K562 (cell line): ENCODE measurements around the gene ZNF584. TPM values are rescaled to one million over a fixed set of nuclear protein-coding genes. Genes with fewer than 3 reads are reported as not detected.

ENCODE experiments used
- BCOR ChIP-seq: fragments of 450-650 bp; IDR thresholded peaks from 2 replicates; pipeline ENCODE4 v1.6.1; 2016
- BMI1 ChIP-seq: fragments of 150-350 bp; IDR thresholded peaks from 2 replicates; pipeline ENCODE4 v1.6.1; 2014; ENCODE audit warnings: low read length
- C11orf30 ChIP-seq: fragments of 450-650 bp; IDR thresholded peaks from 2 replicates; pipeline ENCODE4 v1.6.1; 2016; ENCODE audit warnings: low read depth, mild to moderate bottlenecking
- CBX1 ChIP-seq: sonication (generic); IDR thresholded peaks from 2 replicates; pipeline ENCODE4 v1.6.1; 2016; ENCODE audit warnings: antibody characterized with exemption, low read depth, mild to moderate bottlenecking
- CREB1 ChIP-seq, 2 experiments: sonication (generic) in 1 of 2; formaldehyde crosslinking in 1 of 2; IDR thresholded peaks; 2 replicates each; pipeline versions ENCODE4 v1.6.1 to v1.8.0; 2012 to 2022; ENCODE audit warnings: inconsistent platforms in 1 of 2, mild to moderate bottlenecking in 1 of 2, missing genetic modification reagents in 1 of 2, moderate library complexity in 1 of 2
- EZH2 ChIP-seq: IDR thresholded peaks from 2 replicates; pipeline ENCODE4 v1.6.1; 2012; ENCODE audit warnings: low read depth, mild to moderate bottlenecking, inconsistent platforms, low read length, borderline replicate concordance
- FOXP1 ChIP-seq: sonication (generic); formaldehyde crosslinking; IDR thresholded peaks from 2 replicates; pipeline ENCODE4 v1.8.0; 2022; ENCODE audit warnings: mild to moderate bottlenecking, missing genetic modification reagents
- MYC ChIP-seq, 2 experiments: fragments of 250-450 bp in 1 of 2; sonication (Bioruptor Pico) in 1 of 2; IDR thresholded peaks; 2 replicates each; pipeline versions ENCODE4 v1.5.1 to v1.6.1; 2012 to 2021; ENCODE audit warnings: low read depth in 2 of 2, borderline replicate concordance in 1 of 2, improper control_type of control experiment in 1 of 2, low read length in 1 of 2, mild to moderate bottlenecking in 1 of 2, moderate library complexity in 1 of 2
- PHF8 ChIP-seq: fragments of 200-600 bp; sonication (generic); IDR thresholded peaks from 2 replicates; pipeline ENCODE4 v1.6.1; 2012; ENCODE audit warnings: mixed run types, mild to moderate bottlenecking, inconsistent platforms, low read length, moderate library complexity, borderline replicate concordance
- POLR2AphosphoS5 ChIP-seq: IDR thresholded peaks from 2 replicates; pipeline ENCODE4 v1.6.1; 2011; ENCODE audit warnings: mild to moderate bottlenecking, low read depth, low read length, moderate library complexity; ENCODE audit not compliant: control insufficient read depth, insufficient read depth
- RBBP5 ChIP-seq: fragments of 200-600 bp; sonication (generic); IDR thresholded peaks from 2 replicates; pipeline ENCODE4 v1.6.1; 2012; ENCODE audit warnings: borderline replicate concordance, mild to moderate bottlenecking, low read length, control low read depth, inconsistent platforms; ENCODE audit not compliant: insufficient read depth, poor library complexity, severe bottlenecking
- SLC30A9 ChIP-seq: fragments of 250-450 bp; sonication (Bioruptor Pico); IDR thresholded peaks from 2 replicates; pipeline ENCODE4 v1.8.0; 2022; ENCODE audit warnings: mild to moderate bottlenecking, moderate library complexity
- polyA plus RNA-seq, 8 experiments: library from polyadenylated mRNA; depleted of rRNA in 4 of 8; stranded (reverse) in 5 of 8; unstranded in 3 of 8; fragments of >200 nt; fragmentation: Nextera tagmentation in 2 of 8; fragmentation: Illumina TruSeq in 1 of 8; extraction: Ambion mirVana in 2 of 8; extraction: Trizol in 1 of 8; gene quantifications; 2 replicates each; pipeline versions ENCODE4 v1.2.1 to v1.2.3, GENCODE V29; 2011 to 2014; ENCODE audit warnings: inconsistent platforms in 1 of 8, missing spikeins in 1 of 8
- total RNA-seq, 7 experiments: library from RNA; depleted of rRNA in 6 of 7; stranded (reverse); fragments of >200 nt in 6 of 7; fragmentation: Illumina TruSeq in 2 of 7; extraction: Trizol in 2 of 7; gene quantifications; 2 replicates each; pipeline versions ENCODE4 v1.2.1 to v1.2.3, GENCODE V29; 2011 to 2021; ENCODE audit warnings: low replicate concordance in 1 of 7
- TF ChIP-seq, protein P1 (sequence below): fragments of 450-650 bp; IDR thresholded peaks from 2 replicates; pipeline ENCODE4 v1.6.1; 2014; ENCODE audit warnings: low read depth, mild to moderate bottlenecking, moderate library complexity, borderline replicate concordance
- TF ChIP-seq, protein P2 (sequence below): fragments of 450-650 bp; conservative IDR thresholded peaks from 2 replicates; pipeline ENCODE4 v1.6.1; 2016; ENCODE audit warnings: missing genetic modification characterization, low read depth, mild to moderate bottlenecking, control low read depth, missing compliant biosample characterization
- TF ChIP-seq, protein P3 (sequence below): sonication (generic); formaldehyde crosslinking; IDR thresholded peaks from 2 replicates; pipeline ENCODE4 v1.8.0; 2022; ENCODE audit warnings: missing genetic modification reagents, mild to moderate bottlenecking, borderline replicate concordance
- TF ChIP-seq, protein P4 (sequence below): fragments of 200-800 bp; sonication (Bioruptor generic); IDR thresholded peaks from 2 replicates; pipeline ENCODE4 v1.6.1; 2017; ENCODE audit warnings: missing genetic modification characterization, missing compliant biosample characterization
- TF ChIP-seq, protein P5 (sequence below): fragments of 250-450 bp; sonication (Bioruptor Pico); IDR thresholded peaks from 2 replicates; pipeline ENCODE4 v1.9.0; 2021; ENCODE audit warnings: mild to moderate bottlenecking, inconsistent platforms

Gene ZNF584
- total and polyA plus RNA-seq, 9 of the 15 experiments (the other 6 are each of a cell fraction or from before 2014, with no cell fraction given) = 5.8 to 43.4 (median 24.6) TPM

DNA sequence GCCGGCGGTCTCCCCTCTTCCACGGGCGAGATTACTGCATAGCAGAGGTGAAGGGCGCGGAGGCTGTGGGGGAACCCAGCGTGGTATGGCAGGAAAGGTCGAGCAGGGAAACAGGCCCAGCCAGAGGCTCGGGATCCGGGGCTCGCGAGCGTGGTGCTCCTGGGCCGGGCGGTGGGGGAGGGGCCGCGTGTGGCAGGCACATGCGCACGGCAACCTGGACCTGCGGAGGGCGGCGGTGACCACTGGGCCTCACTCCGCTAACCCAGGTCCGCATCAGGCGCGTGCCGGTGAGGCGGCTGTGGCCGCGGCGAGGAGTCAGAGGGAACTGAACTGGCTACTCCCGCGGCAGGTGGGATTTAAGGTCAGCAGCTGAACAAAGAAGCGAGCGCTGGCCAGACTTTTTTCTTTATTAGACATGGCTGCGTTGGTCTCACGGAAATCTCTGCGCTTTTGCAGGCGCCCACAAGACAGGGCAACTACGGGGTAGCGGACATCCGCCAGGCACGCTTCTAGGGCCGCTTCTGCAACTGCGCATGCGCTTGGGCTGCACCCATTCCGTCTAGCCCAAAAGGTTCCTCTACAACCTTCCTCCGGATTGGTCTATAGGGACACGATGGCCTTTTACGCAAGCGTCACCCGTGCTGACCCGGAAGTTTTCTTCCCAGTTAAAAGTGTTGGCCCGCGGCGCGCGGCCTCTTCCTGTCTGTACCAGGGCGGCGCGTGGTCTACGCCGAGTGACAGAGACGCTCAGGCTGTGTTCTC is 21.7 kb upstream of the ZNF584 start, which contains the start of gene RPS5 (continued):
- peak; percentile 96 for TF ChIP-seq POLR2AphosphoS5
- peak; percentile 92 for TF ChIP-seq MYC (IDR thresholded peaks at IDR 0.05; ENCODE audit: low read depth, low read length)
- peak; percentile 90; the same call in 1 of the 2 replicates for TF ChIP-seq MYC (CRISPR knock-in tag; IDR thresholded peaks at IDR 0.05; ENCODE audit: borderline replicate concordance, low read depth)
- TF ChIP-seq, protein P1, sequence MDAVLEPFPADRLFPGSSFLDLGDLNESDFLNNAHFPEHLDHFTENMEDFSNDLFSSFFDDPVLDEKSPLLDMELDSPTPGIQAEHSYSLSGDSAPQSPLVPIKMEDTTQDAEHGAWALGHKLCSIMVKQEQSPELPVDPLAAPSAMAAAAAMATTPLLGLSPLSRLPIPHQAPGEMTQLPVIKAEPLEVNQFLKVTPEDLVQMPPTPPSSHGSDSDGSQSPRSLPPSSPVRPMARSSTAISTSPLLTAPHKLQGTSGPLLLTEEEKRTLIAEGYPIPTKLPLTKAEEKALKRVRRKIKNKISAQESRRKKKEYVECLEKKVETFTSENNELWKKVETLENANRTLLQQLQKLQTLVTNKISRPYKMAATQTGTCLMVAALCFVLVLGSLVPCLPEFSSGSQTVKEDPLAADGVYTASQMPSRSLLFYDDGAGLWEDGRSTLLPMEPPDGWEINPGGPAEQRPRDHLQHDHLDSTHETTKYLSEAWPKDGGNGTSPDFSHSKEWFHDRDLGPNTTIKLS = peak; percentile 24; the same call in 1 of the 2 replicates
- TF ChIP-seq, protein P2, sequence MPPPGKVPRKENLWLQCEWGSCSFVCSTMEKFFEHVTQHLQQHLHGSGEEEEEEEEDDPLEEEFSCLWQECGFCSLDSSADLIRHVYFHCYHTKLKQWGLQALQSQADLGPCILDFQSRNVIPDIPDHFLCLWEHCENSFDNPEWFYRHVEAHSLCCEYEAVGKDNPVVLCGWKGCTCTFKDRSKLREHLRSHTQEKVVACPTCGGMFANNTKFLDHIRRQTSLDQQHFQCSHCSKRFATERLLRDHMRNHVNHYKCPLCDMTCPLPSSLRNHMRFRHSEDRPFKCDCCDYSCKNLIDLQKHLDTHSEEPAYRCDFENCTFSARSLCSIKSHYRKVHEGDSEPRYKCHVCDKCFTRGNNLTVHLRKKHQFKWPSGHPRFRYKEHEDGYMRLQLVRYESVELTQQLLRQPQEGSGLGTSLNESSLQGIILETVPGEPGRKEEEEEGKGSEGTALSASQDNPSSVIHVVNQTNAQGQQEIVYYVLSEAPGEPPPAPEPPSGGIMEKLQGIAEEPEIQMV (tag) = peak; percentile 58; the same call in 1 of the 2 replicates
- TF ChIP-seq, protein P3, sequence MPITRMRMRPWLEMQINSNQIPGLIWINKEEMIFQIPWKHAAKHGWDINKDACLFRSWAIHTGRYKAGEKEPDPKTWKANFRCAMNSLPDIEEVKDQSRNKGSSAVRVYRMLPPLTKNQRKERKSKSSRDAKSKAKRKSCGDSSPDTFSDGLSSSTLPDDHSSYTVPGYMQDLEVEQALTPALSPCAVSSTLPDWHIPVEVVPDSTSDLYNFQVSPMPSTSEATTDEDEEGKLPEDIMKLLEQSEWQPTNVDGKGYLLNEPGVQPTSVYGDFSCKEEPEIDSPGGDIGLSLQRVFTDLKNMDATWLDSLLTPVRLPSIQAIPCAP (CRISPR knock-in tag) = no peak
- TF ChIP-seq BMI1 = no peak
- peak; percentile 60; the same call in 1 of the 2 replicates for TF ChIP-seq CBX1
- TF ChIP-seq RBBP5 = peak; percentile 66
- no peak for TF ChIP-seq SLC30A9
- TF ChIP-seq CREB1 (IDR thresholded peaks at IDR 0.05) = peak; percentile 90
- peak; percentile 84 for TF ChIP-seq CREB1 (CRISPR knock-in tag; IDR thresholded peaks at IDR 0.05)
- TF ChIP-seq C11orf30 = peak; percentile 86
- no peak for TF ChIP-seq EZH2
- TF ChIP-seq, protein P4, sequence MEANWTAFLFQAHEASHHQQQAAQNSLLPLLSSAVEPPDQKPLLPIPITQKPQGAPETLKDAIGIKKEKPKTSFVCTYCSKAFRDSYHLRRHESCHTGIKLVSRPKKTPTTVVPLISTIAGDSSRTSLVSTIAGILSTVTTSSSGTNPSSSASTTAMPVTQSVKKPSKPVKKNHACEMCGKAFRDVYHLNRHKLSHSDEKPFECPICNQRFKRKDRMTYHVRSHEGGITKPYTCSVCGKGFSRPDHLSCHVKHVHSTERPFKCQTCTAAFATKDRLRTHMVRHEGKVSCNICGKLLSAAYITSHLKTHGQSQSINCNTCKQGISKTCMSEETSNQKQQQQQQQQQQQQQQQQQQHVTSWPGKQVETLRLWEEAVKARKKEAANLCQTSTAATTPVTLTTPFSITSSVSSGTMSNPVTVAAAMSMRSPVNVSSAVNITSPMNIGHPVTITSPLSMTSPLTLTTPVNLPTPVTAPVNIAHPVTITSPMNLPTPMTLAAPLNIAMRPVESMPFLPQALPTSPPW = peak; percentile 60
- TF ChIP-seq BCOR = peak; percentile 56; the same call in 1 of the 2 replicates
- TF ChIP-seq, protein P5, sequence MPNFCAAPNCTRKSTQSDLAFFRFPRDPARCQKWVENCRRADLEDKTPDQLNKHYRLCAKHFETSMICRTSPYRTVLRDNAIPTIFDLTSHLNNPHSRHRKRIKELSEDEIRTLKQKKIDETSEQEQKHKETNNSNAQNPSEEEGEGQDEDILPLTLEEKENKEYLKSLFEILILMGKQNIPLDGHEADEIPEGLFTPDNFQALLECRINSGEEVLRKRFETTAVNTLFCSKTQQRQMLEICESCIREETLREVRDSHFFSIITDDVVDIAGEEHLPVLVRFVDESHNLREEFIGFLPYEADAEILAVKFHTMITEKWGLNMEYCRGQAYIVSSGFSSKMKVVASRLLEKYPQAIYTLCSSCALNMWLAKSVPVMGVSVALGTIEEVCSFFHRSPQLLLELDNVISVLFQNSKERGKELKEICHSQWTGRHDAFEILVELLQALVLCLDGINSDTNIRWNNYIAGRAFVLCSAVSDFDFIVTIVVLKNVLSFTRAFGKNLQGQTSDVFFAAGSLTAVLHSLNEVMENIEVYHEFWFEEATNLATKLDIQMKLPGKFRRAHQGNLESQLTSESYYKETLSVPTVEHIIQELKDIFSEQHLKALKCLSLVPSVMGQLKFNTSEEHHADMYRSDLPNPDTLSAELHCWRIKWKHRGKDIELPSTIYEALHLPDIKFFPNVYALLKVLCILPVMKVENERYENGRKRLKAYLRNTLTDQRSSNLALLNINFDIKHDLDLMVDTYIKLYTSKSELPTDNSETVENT = peak; percentile 47; the same call in 1 of the 2 replicates
- peak; percentile 85 for TF ChIP-seq FOXP1 (CRISPR knock-in tag)
- peak; percentile 85; the same call in 1 of the 2 replicates for TF ChIP-seq PHF8
